Effector CD8-positive, alpha-beta T cell (primary cell): ENCODE data around the gene MID1.

ENCODE experiments used
- DNase-seq: peaks from one replicate; lab custom pipeline; 2025; lab: John Stamatoyannopoulos, UW

The MID1 gene

DNA sequence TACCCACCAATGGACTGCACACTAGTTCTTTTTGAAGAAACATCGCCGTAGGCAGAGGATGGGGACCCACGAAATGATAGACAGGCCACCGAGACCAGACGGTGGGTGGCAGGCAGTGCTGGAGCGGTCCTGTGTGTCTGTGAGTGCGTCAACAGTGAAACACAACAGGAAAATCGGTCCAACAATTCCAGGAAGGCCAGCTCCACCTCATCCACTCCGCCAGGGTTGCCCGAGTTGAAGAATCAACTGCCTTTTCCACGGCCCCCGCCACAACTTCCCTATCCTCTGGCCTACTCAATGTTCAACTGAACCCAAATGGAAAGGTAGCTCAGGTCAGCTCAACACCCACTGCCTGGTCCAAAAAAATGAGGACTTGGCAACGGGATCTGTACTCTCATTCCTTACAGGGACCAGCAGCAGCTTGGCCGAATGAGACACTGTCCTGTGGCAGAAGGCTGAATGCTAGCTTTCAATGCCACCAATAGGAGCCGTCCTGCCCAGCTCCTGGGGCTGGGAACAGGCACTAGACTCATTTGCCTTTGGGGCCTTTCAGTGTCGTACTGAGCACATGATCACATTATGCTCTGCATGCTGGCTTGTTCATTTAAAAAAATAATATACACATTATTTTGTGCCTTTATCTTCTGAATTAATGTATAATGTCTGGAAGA lies 43.5 kb downstream of the MID1 start:
- DNase-seq: no peak

DNA sequence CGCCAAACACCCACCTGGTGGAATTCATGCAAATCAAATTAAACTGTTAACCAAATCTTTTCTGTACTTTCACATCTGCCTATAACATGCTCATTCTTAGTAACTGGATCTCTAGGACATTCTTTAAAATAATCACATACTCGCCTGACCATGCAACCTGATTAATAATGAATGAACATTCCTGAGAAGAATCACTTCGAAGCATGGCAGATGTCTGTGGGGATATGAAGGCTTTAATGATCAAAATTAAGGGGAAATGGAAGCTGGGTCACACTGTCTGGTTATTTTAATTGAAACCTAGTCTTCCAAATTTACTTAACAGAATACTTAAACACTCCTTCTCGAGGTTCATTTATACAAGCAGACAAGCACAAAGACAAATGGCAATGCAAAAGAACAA lies 44.2 kb downstream of the MID1 start:
- DNase-seq: no peak

DNA sequence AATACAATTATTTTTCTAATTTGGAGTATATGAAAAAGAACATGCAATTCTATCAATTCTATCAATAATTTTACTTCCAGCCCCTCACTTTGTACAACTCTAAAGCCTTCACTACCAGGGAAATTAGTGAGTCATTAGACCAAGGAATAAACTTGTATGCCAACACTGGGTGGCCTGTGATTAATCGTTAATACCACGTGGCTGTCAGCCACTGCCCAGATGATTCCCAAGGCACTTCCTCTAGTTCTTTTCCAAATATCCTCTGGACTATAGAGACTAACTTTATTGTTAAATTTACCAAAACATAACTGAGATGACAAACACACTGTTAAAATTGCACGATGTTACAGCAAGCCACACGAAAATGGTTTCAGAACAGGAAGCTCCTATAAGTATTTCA lies 45.7 kb downstream of the MID1 start:
- no peak for DNase-seq

DNA sequence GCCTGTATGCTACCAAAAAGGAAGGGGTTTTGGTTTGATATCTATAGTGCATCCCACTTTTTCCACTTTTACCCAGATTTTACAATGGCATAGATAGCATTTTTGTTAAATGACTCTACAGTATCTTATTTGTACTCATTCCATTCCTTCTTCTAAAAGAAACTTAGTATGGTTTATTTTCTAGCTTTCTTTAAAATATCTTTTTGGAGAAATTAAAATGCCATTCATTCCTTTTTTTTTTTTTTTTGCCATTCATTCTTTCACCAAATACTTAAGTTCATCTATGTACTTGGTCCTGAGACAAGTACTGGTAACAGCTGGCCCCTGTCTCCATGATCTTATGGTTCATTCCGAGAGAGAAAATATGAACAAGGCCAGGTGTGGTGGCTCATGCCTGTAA lies 49.1 kb downstream of the MID1 start:
- no peak for DNase-seq

DNA sequence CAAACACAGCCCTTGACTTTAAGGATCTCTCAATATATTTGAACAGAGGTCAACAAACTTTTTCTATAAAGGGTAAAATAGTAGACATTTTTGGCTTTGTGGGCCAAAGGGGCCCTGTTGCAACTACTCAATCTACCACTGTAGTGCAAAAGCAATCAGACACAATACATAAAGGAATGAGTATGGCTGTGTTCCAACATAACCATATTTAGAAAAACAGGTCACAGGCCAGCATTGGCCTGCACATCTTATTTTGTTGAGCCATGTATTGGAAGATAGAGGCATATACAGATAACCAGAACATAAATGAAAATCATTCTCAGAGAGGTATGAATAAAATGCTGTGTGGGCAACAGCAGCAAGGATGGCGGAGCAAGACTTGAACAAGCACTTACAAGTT lies 49.8 kb downstream of the MID1 start:
- no peak for DNase-seq

DNA sequence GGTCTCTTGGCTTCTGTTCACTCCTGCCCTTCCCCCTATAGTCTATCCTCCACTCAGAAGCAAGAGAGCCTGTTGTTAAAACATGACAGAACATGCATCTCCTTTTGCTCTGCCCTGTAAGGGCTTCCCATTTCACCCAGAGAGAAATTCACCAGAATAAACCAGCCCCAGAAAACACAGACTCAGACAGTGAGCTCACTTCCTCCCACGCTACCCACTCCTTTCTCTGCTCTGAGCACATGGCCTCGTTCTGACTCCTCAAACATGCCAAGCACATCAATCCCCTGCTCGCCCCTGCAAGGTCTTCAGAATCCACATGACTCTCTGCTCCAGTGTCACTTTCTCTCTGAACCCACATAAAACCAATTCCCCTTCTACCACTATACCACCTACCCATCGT lies 50.4 kb downstream of the MID1 start:
- no peak for DNase-seq

DNA sequence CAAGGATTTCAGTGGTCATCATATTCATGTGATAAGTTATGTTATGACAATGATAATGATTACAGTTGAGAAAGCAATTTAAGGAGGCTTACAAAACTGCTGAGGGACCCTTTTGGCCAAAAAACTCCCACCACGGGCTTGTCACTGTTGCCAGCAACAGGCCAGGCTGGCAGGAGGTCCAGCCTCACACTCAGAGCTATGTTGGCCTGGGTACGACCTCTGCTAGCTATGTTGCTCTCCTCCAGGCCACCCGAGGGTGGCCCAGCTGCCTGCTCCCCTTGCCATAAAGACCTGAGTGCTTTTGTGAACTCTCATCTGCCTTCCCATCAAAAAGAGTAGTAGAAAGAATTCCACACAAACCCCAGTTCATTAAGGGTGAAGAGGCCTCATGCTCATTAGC lies 52.0 kb downstream of the MID1 start:
- no peak for DNase-seq

DNA sequence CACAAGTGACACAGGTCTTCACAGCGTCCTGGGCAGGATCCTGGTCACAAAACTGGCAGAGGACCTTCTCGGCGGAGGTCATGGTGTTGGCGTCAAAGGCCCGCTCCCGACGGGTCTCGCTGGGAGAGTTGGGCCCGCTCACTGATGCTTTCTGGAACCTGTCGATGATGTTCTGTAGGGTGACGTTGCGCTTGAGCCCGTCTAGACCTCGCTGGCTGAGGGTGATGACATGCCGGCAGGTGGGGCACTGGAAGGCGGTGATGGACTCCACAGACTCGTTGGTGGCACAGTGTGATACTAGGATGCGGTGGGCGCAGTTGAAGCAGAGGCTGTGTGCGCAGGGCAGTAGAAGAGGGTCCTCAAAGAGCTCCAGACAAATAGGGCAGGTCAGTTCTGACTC lies 53.2 kb downstream of the MID1 start:
- no peak for DNase-seq

DNA sequence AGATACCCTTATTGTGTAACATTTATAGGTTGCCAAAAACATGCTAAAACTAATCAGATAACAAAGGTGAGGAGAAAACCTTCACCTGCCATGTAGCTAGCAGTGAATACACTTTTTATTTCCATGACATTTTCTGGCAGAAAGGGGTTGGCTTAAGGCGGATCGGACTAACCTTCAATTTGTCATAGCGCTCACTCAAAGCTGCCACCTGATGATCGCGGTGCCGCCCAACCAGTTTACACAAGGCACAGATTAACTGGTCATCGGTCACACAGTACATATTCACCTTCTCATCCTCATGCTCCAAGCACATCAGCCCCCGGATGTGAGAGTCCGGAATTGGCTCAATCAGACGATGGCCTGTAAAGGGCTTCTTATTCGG lies 53.7 kb downstream of the MID1 start:
- no peak for DNase-seq

DNA sequence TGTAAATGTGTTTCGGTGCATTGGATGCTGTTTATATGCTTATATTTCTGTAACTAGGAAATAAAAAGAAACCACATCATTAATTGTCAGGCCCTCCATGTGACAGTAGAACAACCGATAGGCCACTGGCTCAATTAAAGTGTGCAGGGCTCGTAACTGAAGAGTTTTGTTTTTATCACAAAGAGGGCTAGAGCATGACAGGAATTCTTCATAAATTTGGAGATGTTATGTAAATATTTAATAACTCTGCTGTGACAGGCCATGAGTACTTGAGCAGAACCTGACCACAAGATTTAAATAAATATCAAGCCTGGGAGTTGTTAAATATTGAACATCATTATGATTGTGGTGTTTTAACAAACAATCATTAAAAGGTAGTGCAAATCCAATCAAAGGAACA lies 55.9 kb downstream of the MID1 start:
- DNase-seq: no peak

DNA sequence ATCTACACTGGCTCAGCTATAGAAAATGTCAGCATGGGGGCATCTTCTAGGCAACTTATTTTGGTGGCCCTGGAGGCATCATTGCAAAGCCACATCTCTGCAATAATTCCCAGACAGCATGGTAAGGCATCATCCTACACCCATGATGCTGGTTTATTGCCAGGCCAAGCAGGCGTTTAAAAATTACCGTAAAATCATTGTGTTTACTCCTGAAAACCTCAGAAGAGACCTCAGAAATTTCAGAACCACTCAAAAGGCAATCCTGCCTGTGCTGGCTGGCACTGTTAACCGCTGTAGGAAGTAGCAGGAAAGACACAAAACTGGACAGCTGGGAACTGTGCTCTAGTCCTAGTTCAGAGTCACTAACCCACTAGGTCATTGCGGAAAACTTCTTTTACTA lies 63.2 kb downstream of the MID1 start:
- DNase-seq: no peak

DNA sequence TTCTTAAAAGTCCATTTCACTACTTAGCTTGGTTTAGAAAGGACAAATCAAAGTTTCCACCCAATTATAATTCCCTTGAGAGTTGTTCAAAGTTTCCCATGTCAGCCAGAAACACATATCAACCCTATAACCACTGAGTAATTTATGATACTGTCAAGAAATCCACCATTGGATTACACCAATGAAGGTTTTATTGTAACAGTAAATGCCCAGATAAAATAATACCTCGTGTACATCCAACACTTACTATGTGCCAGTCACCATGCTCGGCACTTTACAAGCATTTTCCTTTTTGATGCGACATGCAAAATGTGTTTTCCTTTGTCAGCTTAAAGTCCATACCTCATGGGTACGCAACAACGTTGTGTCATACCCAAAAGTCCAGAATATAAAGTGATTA lies 64.0 kb downstream of the MID1 start:
- no peak for DNase-seq

DNA sequence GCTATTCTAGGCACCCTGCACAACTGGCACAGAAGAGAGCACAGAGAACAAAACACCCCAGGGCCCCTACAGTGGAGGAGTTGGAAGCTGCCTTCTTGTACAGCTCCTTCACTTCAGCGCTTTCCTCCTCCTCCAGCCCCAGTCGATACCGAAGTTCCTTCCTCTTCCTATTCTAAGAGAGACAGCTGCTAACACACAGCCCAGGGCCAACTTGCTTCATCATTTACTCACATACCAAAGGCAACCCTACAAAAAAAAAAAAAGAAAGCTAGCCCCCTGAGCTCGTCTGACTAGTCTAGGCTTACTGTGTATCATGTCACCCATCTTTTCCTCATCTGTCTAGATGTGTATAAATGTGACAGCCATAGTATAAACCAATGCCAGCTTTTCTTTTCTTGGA lies 64.5 kb downstream of the MID1 start:
- no peak for DNase-seq

DNA sequence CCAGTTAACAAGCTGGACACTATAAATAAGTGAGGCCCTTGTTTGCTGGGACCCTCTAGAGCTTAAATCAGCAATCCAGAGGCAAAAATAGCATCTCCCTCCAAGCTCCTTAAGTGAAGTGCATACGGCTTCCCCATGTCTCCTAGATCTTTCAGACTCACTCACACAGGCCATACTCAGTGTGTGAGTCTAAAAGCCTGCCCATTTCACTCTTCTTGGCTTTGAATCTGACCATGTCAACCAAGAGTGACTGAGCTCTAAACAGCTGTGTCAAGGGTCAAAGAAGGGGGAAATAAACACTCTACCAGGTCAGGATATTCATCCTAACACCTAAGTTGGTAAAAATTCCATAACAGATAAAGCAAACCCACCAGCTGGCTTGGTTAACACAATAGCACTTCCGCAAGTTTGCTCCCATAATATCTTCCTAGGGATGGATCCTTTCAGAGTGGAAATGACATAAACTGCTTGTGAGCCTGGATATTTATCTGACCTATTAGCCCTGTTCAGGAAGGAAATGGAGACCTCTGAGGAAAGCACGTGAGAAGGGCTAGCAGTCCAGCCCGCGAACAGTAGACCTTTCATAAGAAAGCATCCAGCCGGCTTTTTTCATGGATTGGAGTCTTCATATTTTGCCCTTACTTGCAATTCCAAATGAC lies 65.6 kb downstream of the MID1 start:
- no peak for DNase-seq

DNA sequence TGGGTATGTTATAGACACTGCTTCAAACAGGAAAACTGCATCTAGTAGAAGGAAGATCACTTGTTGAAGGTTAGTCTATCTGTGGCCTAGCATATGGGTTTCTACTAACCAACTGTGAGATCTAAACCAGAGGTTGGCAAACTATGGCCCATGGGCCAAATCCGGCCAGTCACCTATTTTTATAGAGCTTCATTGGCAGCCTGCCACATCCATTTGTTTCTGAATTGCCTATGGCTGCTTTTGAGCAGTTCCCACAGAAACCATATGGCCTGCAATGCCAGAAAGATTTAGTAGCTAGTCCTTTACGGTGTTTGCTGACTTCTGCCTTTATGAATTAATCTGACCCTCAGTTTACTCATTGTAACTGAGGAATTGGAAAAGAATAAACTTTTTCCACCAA lies 71.1 kb downstream of the MID1 start:
- DNase-seq: no peak

DNA sequence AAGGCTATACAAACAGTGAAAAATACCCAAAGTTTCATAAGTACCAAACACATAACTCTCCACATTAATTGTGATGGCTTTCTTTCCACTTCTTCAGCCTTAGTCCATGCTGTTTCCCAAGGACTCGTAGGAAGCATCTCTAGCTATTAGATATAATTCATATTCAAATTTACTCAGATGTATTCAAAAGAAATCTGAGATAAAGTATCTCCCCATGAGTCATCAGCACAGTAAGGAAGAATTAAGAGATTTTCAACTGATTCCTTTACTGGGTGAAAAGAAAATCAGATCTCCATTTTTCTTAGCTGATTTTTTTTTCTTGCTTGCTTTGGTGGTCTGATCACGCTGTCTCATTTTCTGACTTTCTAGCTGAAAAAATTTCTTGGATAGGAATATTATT lies 71.7 kb downstream of the MID1 start:
- DNase-seq: no peak

DNA sequence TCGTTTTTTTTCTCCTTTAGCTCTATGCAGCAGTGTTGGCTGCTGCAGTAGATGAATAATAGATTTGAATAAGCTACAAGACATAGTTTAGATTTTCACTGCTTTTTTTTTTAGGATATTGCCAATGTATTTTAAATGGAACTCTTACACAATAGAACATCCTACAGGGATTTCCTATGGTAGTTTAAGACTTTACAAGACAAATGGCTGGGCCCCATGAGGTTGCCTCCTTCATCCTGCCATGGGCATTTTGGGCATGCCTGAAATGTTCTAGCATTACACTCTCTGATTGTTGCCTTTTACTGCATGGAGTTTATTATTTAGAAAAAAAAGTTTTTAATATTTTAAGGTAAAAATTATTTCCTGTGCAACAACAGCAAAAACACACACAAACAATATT lies 74.5 kb downstream of the MID1 start:
- DNase-seq: no peak

DNA sequence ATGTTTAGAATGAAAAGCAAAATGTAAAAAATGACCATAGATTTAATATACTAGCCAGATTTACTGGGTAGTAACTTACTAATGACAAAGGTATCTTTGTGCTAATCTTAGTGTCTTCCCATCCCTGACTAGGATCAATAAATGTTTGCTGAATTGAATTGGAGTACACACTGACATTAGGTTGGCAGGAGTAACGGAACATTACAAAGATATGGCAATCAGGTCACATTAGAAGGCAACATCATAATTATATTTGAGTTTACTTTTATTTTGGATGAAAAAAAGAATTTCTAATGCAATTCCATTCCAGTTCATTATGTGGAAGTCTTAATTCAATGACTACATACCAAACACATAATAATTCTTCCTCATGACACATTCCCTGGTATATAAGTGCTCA lies 77.8 kb downstream of the MID1 start:
- no peak for DNase-seq

DNA sequence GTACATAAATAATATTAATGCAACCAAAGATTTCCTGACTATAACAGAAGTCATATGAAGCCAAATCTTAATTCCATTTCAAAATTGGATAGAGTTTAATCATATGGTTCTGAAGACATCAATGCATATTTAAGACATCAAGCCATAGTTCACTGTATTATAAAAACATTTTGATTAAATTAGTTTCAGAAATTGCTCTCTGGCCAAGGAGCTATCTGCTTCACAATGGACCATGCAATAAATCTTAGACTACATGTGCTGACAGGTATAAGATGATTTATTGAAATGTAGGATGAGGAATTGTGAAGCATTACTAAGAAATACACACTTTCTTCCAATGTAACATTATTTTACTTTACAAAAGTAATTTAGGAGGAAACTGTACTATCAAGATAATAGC lies 81.6 kb downstream of the MID1 start:
- DNase-seq: no peak

DNA sequence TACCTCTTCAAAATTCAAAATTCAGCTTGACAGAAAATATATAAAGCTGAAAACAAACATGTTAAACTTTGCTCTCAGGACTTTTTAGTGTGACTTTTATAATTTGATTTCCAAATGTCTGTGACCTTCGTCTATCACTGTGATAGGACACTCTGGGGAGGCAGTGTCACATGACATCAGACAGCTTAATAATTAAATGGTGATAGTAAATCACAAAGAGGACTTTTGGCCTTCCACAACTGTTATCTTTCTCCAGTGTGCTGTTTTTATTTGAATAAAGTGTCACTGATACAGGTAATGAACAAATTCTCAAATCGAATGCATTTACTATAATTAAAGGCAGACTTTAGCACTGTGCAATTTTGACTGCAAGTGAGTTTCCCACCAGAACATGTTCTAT lies 83.1 kb downstream of the MID1 start:
- DNase-seq: no peak

DNA sequence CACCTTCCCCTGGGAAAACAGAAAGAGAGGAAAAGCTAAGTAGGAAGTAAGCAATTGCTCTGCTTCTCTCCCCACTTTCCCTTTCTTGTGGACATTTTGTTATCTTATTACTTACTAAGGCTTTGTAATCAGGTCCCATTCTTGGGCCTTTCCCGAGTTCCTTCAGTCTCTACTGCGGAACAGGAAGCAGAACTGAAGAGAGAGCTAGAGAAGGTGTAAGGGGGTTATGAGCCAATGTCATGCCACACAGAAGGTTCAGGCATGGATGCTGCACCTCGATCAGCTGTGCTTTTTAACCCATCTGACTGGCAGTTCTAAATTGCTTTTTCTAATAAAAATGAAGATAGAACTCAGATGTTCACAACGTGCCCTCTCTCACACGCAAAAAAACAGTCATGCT lies 83.6 kb downstream of the MID1 start:
- DNase-seq: no peak

DNA sequence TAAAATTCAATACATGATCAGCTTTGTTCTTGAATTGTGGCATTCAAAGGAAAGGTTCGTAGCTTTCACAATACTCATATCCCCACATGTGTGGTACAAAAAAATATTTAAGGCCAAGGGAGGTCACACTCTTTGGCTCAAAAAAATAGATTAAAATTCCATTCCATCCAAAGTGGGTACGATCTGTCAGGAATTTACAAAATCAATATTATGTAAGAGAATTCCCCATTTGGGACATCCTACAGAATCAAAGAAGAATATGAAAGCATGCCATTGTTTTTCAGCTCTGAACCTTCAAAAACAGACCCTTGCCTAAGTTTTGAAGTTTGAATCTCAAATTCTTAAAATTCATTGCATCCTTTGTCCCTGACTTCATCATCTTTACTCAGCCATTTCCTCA lies 85.8 kb downstream of the MID1 start:
- DNase-seq: no peak

DNA sequence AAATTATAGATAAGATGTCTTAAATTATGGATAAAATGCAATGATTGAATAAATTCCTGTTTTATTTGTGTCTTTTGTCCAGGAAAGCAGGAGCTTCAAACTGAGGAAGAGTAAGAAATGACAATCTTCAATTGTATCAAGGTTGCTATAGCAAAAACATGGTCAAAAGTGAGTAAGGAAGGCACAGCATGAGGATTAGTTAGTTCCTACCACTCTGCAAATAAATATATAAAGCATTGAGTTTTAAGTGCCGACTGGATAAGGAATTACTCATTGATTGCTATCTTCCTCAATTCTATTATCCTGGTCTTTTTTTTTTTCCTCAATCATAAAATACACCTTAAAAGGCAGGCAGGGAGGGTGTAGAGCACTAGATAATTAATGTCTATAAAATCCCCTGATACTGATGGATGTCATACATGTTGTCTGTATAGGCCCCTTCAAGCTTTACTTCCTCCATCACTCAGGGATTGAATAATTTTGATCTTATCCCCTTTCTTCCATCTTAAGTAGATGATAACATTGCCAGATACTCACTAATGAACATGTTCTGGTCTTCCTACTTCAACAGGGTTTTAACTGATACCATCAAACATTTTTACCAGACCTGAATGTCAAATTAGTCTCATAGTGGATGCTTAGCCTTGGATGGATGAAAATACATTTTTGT lies 86.6 kb downstream of the MID1 start:
- DNase-seq: no peak

DNA sequence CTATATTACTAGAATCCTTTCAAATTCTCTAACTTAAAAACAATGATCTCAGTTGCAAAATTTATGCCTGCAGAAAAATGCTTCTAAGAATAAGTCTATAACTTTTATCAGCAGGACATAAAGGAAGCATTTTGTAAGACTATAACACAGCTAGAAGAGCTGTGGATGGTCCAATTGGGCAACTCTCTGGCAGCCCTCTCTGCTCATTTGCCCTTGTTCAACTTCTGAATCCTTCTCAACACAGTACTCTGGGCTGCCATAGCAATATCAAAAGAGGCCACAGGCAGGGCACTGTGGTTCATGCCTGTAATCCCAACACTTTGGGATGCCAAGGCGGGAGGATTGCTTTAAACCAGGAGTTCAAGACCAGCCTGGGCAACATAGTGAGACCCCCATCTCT lies 88.5 kb downstream of the MID1 start:
- DNase-seq: no peak
